ENCODE results near the gene ZNF652.
"Not testable (repeated sequence)": the region's sequence is repeated elsewhere in the genome, so short reads cannot be mapped to it uniquely, and the experiment has no call there.

ZNF652 gene

GRCh38 chr17:49386373-49386772, 24.3 kb upstream of the ZNF652 start:
- no peak for DNase-seq (ENCODE audit: low spot score)

GRCh38 chr17:49384951-49385350, 22.9 kb upstream of the ZNF652 start:
- DNase-seq (ENCODE audit: low spot score): no peak

- DNase-seq (ENCODE audit: low spot score): no peak
Measured at GRCh38 chr17:49383060-49383459, 21.0 kb upstream of the ZNF652 start.

GRCh38 chr17:49382556-49382955, 20.5 kb upstream of the ZNF652 start:
- DNase-seq (ENCODE audit: low spot score): no peak

GRCh38 chr17:49381793-49382192, 19.7 kb upstream of the ZNF652 start:
- DNase-seq (ENCODE audit: low spot score): no peak

GRCh38 chr17:49381033-49381432, 19.0 kb upstream of the ZNF652 start:
- no peak for DNase-seq (ENCODE audit: low spot score)

GRCh38 chr17:49379926-49380325, 17.9 kb upstream of the ZNF652 start:
- no peak for DNase-seq (ENCODE audit: low spot score)

- no peak for DNase-seq (ENCODE audit: low spot score)
Measured at GRCh38 chr17:49378311-49378710, 16.3 kb upstream of the ZNF652 start.

- DNase-seq (ENCODE audit: low spot score): no peak
Measured at GRCh38 chr17:49375544-49375943, 13.5 kb upstream of the ZNF652 start.

- no peak for DNase-seq (ENCODE audit: low spot score)
Measured at GRCh38 chr17:49373115-49373514, 11.1 kb upstream of the ZNF652 start.

GRCh38 chr17:49372425-49372824, 10.4 kb upstream of the ZNF652 start:
- DNase-seq (ENCODE audit: low spot score): no peak

- no peak for DNase-seq (ENCODE audit: low spot score)
Measured at GRCh38 chr17:49370971-49371834, 9.2 kb upstream of the ZNF652 start.

- DNase-seq (ENCODE audit: low spot score): no peak
Measured at GRCh38 chr17:49369760-49370159, 7.7 kb upstream of the ZNF652 start.

GRCh38 chr17:49369089-49369488, 7.0 kb upstream of the ZNF652 start:
- DNase-seq (ENCODE audit: low spot score): no peak

GRCh38 chr17:49365667-49366066, 3.6 kb upstream of the ZNF652 start:
- peak; percentile 46 for DNase-seq (ENCODE audit: low spot score)

- not testable (repeated sequence) for DNase-seq (ENCODE audit: low spot score)
Measured at GRCh38 chr17:49365126-49365525, 3.1 kb upstream of the ZNF652 start.

- DNase-seq (ENCODE audit: low spot score): no peak
Measured at GRCh38 chr17:49364119-49364518, 2.1 kb upstream of the ZNF652 start.

- no peak for DNase-seq (ENCODE audit: low spot score)
Measured at GRCh38 chr17:49363251-49363650, 1.2 kb upstream of the ZNF652 start.

- no peak for DNase-seq (ENCODE audit: low spot score)
Measured at GRCh38 chr17:49362723-49363117, 670 bp upstream of the ZNF652 start.

- peak; percentile 49 for DNase-seq (ENCODE audit: low spot score)
Measured at GRCh38 chr17:49361129-49361901, 735 bp downstream of the ZNF652 start.

GRCh38 chr17:49360796-49361128, 1.3 kb downstream of the ZNF652 start:
- DNase-seq (ENCODE audit: low spot score): no peak

GRCh38 chr17:49359990-49360795, 1.9 kb downstream of the ZNF652 start:
- peak; percentile 17 for DNase-seq (ENCODE audit: low spot score)

Data from HuH-7 (cell line).